NCI-H1930 (cell line): ENCODE results near the gene TPRG1L.
A peak's percentile ranks its signal among the peaks of the same experiment; 100 is the strongest.

ENCODE experiments used
- DNase-seq, 2 experiments: peaks; one replicate each; lab custom pipeline; 2025; lab: John Stamatoyannopoulos, UW

Gene TPRG1L

DNA sequence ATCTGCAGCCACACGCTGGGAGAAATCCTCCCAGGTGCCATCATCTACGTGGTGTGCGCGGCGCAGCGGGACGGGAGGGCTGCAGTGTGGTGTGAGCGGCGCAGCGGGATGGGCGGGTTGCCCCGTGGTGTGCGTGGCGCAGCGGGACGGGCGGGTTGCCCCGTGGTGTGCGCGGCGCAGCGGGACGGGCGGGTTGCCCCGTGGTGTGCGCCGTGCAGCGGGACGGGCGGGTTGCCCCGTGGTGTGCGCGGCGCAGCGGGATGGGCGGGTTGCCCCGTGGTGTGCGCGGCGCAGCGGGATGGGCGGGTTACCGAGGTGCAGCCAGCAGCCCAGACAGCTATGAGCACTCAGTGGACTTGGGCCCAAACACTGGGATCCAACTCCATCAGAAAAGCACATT lies 20.4 kb downstream of the TPRG1L start:
- no peak for DNase-seq

DNA sequence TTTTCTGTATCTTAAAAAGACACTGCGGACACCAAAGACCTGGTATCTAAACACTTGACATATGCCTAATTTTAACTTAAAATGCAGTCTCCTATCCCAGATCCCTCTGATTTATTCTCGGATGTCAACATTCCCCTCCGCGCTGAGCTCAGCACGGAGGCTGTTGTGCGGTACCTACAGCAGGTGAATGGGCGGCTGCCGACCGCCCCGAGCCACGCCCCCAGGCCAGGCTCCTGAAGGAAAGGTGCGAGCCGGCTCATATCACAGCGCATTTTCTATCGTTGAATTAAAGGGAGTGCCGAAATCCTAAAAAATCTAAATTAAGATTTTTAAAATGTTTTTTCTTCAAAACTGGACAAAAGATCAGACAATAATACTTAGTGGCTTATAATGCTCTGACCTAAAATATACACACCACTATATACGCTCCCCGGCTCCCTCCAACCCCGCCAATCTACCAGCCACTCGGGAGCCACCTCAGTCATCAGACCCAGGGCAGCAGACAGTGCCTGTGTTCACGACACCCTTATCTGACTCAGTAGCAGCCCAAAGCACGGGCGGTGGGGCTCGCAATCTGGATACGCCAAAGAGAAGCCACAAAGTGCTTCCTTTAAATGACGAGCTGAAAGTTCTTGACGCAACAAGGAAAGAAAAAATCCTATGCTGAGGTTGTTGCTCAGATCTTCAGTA lies 21.0 kb downstream of the TPRG1L start:
- no peak for DNase-seq

DNA sequence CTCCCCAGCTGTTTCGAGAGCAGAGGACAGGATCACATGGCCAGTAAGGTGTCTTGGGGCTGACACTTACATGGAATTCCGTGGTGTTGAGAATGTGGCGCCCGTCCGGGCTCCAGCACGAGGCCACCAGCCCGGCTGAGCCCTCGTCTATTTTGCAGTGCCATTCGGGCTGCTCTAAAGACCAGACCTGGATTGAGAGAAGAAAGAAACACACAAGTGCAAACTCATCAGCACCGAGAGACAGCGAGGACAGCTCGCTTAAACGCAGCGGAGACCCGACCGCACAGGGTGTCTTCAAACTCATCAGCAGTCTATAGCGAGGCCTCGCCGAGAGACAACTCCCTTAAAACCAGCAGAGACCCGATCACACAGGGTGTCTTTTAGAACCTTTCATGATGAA lies 21.8 kb downstream of the TPRG1L start:
- DNase-seq = no peak

DNA sequence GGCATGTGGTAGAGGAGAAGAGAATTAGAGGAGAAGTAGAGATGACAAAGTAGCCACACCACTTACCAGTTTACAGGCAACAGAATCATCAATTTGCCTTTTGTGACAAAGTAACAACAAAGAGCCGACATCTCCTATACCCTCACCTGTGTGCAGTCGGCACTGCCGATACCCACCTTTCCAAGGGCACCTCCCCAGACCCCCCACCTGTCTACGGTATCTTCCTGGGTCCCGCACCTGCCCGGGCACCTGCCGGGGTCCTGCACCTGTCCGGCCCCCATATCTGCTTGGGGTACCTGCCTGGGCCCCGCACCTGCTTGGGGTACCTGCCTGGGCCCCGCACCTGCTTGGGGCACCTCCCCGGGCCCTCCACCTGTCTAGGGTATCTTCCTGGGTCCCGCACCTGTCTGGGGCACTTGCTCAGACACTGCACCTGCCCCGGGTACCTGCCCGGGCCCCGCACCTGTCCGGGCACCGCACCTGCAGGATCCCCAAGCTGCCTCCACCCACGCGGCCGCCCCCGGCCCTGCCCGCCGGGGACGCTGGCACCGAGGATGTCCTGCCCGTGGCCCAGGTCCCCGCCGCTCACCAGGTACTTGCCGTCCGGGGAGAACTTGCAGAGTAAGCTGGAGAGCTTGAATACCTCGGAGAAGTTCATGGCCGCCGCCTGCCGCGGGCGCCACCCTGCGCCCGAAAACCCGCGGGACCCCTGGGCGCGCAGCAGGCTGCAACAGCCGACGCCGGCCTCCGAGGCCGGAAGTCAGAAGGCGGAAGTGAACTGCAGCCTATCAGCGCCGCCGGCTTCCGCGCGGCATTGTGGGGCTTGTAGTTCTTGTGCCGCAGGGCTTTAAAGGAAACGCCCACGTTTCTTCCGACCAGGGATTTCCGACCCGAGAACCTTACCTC lies 24.8 kb downstream of the TPRG1L start, which contains the start of gene WRAP73:
Gene WRAP73, minus strand, starts transcription at position 762 of the 906 bp plus-strand sequence. Its CDS starts 104 bp downstream, at position 658.
- DNase-seq = peak; percentile 77 to 89

DNA sequence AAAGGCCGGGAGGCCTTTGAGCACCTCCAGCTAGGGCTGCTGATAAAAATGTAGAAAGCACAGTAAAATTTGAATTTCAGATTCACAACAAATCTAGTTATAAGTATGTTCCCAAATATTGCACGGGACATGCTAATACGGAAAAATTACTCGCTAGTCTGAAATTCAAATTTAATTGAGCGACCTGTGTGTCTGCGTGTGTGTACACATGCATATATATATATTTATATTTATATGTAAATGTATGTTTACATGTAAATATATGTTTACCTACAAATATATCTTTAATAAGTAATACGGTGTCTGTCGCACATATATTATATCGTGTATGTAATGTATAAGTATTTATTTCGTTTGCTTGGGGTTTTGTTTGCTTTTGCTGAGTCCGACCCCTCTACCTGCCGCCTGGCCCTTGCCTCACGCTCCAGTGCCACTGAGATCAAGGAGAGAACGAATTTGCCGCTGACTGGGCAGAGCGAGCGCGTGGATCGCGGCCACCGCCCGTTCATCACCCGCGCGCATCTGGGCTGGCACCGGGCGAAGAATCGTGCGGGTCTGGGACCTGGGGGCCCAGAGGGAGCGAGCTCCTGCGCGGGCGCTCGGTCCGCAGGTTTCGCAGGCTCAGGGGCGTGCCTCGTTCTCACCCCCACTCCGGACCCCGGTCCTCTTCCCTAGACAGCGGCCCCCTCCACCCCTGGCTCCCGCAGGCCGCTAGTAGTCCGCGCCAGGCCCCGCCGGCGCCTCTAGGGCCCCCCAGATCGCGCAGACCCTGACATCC lies 25.6 kb downstream of the TPRG1L start:
- DNase-seq = no peak

DNA sequence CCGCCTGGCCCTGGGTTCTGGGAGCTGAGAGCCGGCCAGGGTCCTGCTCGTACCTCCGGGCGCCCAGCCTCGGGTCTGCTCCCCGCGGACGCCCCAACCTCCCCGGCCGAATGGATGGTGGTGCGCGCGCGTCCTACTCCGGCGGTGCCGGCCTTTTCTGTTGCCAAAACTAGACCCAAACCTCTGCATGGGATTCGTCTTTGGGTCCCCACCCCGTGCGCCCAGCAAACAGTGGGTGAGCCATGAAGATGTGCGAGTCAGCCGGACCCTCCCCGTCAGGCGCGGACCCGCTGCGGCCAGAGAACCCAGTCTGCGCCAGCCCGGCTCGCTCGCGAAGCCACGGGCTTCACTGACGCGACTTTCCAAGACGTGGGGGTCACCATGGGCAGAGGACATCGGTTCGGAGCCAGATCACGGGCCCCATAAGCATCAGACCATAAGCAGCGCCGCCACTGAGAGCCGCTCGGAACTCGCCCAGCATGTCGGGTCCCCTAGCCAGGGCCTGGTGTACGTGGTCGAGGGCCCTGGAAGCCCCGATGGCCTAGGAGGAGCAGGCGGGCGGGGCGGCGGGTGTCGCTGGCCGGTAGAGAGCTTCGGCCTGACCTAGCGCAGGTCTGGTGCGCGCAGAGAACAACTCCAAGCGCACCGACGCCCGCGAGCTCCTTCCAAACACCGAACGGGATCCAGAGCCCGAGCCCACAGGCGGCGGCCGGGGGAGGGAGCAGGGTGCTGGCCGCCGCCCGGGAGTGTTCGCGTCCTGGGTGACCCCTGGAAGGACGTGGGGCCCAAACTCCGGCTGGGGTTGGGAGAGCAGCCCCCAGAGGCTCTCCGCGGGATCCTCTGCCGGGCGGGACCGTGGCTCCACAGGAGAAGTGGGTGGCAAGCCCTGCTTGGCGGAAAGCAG lies 26.5 kb downstream of the TPRG1L start:
- DNase-seq = no peak

DNA sequence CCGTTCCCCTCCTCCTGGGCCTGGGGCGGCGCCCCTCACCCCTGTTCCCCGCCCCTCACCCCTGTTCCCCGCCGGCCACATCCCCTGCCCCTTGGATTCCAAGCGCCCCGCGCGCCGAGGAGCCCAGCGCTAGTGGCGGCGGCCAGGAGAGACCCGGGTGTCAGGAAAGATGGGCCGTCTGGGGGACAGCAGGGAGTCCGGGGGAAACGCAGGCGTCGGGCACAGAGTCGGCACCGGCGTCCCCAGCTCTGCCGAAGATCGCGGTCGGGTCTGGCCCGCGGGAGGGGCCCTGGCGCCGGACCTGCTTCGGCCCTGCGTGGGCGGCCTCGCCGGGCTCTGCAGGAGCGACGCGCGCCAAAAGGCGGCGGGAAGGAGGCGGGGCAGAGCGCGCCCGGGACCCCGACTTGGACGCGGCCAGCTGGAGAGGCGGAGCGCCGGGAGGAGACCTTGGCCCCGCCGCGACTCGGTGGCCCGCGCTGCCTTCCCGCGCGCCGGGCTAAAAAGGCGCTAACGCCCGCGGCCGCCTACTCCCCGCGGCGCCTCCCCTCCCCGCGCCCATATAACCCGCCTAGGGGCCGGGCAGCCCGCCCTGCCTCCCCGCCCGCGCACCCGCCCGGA lies 27.2 kb downstream of the TPRG1L start, which contains the start of gene TP73:
Gene TP73, plus strand, starts transcription at position 587 of the 618 bp plus-strand sequence. CDS start 29,850 bp downstream, outside the sequence.
- DNase-seq = peak; percentile 13 to 23

DNA sequence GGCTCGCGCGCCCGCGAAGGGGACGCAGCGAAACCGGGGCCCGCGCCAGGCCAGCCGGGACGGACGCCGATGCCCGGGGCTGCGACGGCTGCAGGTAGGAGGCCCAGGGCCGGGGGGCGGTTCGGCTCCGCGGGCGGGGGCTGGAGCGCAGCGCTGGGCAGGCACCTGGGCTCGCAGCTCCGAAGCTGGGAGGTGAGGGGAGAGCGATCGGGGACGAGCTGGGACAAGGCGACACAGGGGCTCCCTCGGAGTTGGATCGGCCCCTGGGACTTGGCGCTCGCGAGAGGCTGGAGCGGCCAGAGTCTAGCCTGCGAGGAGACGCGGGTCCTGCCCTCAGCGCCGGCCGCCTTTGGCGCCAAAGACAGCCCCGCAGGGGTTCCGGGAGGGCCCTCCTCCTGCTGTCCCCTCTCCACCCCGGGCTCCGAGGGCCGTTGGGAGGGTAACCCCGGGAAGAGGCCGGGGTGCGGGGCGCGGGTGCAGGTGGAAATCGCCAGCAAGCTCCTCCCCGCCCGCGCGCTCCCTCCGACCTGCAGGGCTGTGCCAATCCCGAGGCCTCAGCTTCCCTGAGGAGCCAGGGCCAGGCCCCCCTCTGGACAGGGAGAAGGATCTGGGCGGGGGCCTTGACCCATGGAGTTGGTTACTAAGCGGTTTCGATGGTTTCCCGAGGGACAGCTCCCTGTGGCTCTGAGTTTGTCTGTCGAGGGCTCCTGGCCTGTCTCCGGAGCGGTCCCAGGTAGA lies 27.9 kb downstream of the TPRG1L start:
- no peak for DNase-seq

DNA sequence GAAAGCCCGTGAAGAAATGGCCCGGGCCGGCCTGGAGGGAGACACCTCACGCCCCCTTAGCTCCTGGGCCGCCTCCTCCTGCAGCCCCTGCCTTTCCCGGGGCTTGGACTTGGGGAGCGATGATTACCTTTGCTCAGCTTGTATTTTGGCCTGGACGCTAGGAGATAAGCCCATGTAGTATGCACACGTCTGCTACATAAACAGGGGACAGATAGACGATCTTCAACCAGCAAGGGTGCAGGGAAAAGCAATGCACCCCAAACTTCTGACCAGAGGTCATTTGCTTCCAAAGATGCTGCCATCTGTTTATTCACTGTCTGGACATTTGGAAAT lies 28.4 kb downstream of the TPRG1L start:
- no peak for DNase-seq

DNA sequence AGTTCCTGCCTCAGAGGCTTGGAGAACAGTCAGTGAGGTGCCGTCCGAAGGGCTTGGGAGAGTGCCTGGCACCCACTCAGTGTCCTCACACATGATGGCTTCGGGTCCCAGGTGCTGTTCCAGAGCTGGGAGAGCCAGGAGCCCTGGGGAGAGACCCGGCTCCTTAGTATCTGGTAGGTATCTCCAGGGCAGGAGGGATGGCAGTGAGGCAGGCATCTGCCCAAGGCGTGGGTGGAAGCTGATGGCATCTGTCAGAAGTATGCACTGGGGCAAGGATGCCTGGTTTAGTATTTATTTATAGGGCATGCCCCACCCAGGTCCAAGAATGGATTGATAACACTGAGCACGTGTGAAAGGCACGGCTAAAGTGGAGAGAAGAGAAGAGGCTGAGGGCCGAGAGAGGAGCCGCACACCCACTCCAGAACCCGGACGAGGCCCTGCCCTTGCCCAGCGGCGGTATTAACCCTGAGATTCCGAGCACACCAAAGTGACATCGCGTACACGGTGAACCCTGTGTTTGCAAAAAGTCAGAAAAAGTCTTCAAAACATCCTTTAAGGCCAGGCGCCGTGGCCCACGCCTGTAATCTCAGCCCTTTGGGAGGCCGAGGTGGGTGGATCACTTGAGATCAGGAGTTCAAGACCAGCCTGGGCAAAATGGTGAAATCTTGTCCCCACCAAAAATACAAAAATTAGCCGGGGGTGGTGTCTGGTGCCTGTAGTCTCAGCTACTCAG lies 29.9 kb downstream of the TPRG1L start:
- no peak for DNase-seq

DNA sequence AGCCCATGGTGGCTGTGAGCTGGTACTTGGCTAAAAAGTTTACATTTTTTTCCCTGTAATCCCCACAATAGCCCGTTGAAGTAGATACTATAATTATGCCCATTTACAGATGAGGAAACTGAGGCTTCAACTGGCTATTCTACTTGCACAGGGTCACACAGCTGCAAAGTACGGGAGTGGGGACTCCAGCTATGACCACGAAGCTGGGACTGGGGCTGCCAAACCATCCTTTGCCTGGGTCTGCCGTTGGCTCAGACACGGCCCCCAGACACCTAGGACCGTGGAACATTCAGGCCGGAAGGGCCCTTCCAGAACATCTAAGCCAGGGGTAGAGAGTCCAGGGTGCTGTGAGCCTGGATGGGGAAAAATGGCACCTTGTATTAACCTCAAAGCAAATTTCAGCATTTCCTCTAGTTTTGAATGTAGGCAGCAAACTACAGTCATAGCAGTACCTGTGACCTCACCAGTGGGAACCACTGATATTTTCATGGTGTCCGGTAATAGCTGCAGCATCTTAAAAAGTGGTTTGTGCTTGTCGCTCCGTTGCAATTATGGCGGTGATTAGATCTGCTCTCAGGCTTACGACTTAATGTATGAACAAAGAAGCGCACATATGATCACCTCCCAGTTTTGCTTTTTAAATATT lies 31.8 kb downstream of the TPRG1L start:
- no peak for DNase-seq

DNA sequence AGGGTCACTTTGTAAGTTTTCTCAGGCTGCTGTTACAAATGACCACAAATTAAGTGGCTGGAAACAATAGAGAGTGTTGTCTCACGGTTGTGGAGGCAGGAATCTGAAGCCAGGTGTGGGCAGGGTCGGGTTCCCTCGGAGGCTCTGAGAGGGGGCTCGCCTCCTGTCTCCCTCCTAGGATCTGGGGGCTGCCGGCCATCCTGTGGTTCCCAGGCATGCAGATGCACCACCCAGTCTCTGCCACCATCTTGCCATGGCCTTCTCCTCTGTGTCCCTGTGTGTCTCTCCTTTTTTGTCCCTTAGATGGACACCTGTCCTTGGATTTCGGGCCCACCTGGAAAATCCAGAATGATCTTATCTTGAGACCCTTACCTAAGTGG lies 32.3 kb downstream of the TPRG1L start:
- no peak for DNase-seq

DNA sequence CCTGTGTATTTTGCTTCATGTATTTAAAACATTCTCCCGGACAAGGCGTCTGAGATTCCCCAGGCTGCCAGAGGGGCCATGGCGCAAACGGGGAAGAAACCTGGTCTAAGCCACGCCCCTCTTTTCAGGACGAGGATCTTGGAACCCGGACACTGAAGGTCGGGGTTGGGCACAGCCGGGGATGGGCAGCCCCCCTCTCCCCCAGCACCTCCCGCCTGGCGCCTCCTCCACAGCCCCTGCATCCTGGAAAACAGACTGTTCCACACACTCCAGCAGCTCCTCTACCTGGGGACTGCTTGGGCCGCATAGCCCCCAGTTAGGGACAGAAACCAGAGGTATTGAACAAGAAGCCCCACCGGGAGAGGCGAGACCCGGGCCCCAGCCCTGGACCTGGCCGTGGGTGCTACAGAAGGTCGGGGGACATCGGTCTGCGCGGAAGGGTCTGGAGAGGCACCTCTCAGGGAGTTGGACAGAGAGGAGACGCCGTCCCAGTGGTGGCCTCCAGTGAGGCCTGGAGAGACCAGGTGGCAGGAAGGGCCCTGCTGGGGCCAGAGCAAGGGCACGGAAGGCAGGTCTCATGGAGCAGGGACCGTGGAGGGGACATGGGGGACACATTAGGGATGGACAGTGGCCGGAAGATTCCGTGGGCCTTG lies 32.9 kb downstream of the TPRG1L start:
- no peak for DNase-seq

DNA sequence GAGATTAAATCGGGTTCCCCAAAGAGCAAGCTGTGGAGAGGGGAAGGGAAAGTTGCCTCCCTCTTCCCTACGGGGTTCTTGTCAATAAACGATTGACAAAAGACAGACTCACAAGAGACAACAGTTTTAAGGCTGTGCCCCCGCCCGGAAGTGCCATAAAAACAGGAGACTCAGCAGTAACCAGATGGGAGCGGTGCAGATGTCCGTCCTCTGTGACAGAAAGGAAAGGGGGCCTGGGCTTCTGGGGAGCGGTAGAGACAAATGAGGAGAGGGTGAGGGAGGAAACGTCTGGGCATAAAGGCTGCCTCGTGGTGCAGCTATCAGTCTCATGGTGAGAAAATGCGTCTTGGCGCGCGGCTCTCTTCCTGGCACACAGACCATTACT lies 33.4 kb downstream of the TPRG1L start:
- DNase-seq = no peak

DNA sequence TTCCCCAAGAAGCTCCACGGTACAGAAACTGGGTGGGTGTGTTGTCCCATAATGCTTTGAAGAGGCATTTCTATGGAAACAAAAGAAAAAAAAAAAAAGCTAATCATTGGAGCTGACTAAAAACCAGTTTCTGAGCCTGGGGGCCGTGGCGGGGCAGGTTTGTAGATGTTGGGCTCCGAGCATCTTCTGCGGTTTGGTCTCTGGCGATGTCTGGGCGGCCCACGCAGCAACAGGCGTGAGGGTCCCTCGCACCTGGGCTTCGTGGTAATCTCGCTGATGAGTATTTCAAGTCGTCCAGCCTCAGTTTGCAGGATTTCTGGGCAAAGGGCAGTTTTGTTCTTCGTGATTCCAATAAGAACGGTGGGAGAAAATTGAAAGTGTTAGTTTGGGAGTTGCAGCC lies 34.3 kb downstream of the TPRG1L start:
- DNase-seq = no peak

DNA sequence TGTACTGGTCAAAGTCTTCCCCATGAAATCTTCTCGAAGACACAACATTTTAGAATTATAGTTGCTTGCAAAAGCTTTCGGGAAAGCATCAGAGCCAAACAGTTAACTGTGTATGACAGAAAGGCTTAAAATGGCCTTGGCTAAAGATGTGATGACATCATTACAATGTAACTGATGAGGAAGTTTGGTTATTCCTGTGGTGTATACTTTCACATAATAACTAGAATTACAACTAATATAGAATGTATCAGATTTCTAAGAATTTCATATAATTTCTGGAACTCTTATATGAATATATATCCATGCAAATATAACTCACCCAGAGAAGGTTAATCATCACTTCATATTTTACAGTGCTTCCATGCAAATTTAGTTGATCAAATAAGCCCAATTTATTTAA lies 35.9 kb downstream of the TPRG1L start:
- no peak for DNase-seq

DNA sequence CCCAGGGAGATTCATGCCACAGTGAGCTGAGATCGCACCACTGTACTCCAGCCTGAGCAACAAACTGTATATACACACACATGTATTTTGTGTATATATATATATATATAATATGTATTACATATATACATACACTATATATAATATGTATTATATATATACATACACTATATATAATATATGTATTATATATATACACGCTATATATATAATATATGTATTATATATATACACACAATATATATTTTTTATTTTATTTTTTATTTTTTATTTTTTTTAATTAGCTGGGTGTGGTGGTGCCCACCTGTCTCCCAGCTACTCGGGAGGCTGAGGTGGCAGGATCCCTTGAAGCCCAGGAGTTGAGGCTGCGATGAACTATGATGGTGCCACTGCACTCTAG lies 36.8 kb downstream of the TPRG1L start:
- DNase-seq = no peak

DNA sequence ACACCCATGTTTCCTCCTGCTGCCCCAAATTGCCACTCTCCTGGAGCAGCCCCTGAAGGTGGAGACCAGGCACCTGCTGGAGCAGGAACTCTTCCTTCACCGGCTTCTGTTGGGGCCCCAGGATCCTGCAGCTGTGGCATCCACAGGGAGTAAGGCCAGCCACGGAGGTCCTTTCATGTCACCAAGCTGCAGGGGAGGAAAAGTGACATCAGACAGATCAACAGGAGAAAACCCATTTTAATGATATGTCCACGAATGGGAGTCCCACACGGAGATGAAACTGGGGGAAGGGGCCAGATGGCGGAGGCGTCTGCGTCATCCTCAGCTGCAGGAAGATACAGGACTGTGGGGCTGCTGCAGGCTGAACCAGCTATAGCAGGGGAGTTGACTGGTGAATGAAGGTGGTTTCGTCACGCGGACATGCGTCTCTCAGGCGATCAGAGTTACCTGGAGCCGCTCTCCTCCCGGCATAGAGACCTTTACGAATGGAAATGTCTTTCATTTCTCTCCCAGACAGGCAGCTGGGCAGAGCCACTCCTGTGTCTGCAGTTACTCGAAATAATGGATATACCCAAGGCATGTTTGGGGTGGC lies 37.4 kb downstream of the TPRG1L start:
- no peak for DNase-seq
